Measurements from ENCODE around the gene ZDHHC6.

The ZDHHC6 gene

DNA sequence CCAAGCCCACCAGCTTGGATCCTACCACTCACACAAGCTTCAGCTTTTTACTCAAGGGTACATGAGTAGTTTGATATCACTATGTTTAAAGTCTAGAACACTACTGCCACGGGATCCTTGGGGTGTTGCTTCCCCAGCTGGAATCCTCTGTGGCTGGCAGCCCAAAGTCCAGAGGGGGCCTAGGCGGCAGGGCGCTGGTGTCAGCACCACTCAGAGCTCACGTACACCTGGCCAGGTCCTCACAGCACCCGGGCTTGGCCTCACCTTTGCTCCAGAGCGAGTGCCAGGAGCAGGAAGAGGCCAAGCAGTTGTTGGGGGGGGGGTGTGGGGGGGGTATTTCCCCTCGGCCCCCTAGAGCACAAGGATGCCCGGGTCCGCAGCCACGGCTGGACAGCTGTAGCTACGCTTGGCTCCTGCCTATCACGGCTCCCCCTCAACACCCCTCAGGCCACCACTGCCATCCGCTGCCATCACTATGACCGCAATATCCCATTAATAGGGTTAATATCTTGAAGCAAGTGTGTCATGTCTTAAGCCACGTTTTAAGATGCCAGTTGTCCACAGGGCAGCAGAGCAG, 17.0 kb downstream of the ZDHHC6 start:
- TF ChIP-seq, protein P1, sequence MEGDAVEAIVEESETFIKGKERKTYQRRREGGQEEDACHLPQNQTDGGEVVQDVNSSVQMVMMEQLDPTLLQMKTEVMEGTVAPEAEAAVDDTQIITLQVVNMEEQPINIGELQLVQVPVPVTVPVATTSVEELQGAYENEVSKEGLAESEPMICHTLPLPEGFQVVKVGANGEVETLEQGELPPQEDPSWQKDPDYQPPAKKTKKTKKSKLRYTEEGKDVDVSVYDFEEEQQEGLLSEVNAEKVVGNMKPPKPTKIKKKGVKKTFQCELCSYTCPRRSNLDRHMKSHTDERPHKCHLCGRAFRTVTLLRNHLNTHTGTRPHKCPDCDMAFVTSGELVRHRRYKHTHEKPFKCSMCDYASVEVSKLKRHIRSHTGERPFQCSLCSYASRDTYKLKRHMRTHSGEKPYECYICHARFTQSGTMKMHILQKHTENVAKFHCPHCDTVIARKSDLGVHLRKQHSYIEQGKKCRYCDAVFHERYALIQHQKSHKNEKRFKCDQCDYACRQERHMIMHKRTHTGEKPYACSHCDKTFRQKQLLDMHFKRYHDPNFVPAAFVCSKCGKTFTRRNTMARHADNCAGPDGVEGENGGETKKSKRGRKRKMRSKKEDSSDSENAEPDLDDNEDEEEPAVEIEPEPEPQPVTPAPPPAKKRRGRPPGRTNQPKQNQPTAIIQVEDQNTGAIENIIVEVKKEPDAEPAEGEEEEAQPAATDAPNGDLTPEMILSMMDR (IDR thresholded peaks at IDR 0.05; ENCODE audit: borderline replicate concordance, insufficient read depth, low read depth, low read length), result no peak
- H3K4me3 ChIP-seq (ENCODE audit: low read depth, low read length), result no peak overlapping the region

DNA sequence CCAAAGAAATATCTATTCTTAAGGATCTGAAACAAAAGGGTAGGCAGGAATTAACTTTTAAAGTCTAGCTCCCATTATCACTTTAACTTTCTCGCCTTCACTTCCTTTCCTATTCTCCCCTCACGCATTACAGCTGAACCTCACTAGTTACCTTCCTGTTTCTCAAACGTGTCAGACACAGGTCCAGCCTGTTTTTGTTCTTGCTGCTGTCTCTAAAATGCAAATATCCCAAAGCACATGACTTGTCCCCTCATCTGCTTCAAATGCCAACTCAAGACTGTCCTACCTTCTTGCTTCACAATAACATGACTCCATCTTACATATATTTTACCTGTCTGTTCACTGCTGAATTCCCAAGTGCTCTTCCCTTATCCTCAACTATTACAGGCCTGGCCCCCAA, 17.6 kb downstream of the ZDHHC6 start:
- TF ChIP-seq, protein P1 (IDR thresholded peaks at IDR 0.05; ENCODE audit: borderline replicate concordance, insufficient read depth, low read depth, low read length), result no peak
- H3K4me3 ChIP-seq (ENCODE audit: low read depth, low read length), result no peak overlapping the region

DNA sequence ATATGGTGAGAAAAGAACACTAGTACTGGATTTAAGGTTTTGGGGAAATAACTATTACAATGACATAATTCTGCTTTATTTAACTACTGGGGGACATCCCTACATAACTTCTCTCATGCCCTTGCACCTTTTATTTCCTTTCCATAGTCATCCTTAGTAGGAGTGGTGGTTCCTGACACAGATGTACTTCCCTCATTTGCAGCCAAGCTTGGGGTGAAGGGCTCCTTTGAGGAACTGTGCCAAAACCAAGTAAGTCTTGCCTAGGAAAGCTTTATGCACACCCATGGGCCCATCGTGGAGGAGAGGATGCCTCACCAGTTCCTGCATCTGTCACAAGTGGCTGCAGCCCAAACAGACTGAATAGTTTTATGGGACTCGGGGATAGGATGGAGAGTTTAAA, 20.6 kb downstream of the ZDHHC6 start:
- TF ChIP-seq, protein P1 (IDR thresholded peaks at IDR 0.05; ENCODE audit: borderline replicate concordance, insufficient read depth, low read depth, low read length), result no peak
- no peak overlapping the region for H3K4me3 ChIP-seq (ENCODE audit: low read depth, low read length)

DNA sequence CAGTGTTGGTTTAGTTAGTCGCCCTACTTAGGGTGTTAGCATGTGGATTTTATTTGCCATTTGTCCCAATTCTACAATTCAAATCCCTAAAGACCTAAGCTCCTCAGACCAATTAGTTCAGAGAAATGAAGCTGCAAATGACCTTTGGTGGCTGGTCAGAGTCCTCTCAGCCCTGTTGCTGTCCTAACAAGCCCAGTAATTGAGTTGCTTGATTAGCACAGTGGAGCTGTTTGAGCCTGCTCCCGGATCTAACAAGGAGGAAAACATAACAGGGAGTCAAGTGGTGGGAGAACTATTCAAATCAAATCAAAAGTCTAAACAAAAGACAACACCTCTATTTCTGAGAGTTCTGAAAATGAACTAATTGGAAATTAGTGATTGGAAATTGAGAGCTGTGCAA, 22.1 kb downstream of the ZDHHC6 start:
- H3K4me3 ChIP-seq (ENCODE audit: low read depth, low read length), result no peak overlapping the region
- TF ChIP-seq, protein P1 (IDR thresholded peaks at IDR 0.05; ENCODE audit: borderline replicate concordance, insufficient read depth, low read depth, low read length), result no peak

GRCh38 chr10:112421731-112422130, 25.0 kb downstream of the ZDHHC6 start:
- no peak overlapping the region for H3K4me3 ChIP-seq (ENCODE audit: low read depth, low read length)
- TF ChIP-seq, protein P1 (IDR thresholded peaks at IDR 0.05; ENCODE audit: borderline replicate concordance, insufficient read depth, low read depth, low read length), result no peak

DNA sequence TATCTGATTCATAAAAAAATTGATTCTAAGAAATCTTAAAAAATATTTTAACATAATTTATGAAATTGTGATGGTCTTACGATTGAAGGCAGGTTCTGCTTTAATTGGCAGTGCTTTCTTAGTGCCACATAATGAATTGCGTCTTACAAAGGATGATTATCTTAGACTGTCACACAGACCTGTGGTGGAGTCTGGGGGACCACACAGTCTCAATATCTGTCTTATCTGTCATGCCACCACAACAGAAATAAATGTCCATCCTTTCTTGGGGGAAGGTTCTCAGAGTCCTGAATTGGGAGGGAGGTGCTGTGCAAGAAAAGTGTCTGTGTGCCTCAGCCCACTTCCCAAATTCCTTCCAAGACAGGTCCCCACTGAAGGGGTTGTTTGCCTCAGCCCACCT, 34.0 kb downstream of the ZDHHC6 start:
- no peak overlapping the region for H3K4me3 ChIP-seq (ENCODE audit: low read depth, low read length)
- TF ChIP-seq, protein P1 (IDR thresholded peaks at IDR 0.05; ENCODE audit: borderline replicate concordance, insufficient read depth, low read depth, low read length), result no peak

DNA sequence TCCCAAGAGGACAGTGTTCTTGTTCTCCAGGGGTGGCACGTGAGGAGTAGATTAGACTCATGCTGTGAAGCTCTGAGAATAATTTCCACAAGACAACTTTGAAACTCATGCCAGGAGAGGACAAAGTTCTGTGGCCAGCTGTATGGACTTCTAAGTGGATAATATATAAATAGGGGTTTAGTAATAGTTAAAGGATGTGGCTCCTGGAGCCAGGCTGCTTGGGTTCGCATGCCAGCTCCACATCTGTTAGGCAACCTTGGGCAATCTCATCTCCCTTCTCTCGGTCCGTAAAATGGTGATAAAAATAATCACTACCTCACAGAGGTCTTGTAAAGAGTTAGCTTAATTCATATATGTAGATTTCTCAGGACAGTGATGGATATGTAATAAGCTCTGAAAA, 37.0 kb downstream of the ZDHHC6 start:
- TF ChIP-seq, protein P1 (IDR thresholded peaks at IDR 0.05; ENCODE audit: borderline replicate concordance, insufficient read depth, low read depth, low read length), result no peak
- no peak overlapping the region for H3K4me3 ChIP-seq (ENCODE audit: low read depth, low read length)
